ENCODE data around the gene DDX20.

GRCh38 chr1:111784273-111784901 is 28.7 kb downstream of the DDX20 start:
- TF ChIP-seq YY1 (IDR thresholded peaks at IDR 0.05; ENCODE audit: insufficient read depth, insufficient read length) (no peak), ZNF274 (IDR thresholded peaks at IDR 0.05; ENCODE audit: low read depth, low read length) (no peak), SUZ12 (IDR thresholded peaks at IDR 0.05; ENCODE audit: extremely low read depth, insufficient read depth, insufficient read length) (no peak)

All from NT2/D1 (cell line).